Measurements from ENCODE around the gene C18orf63.

- TF ChIP-seq CTCF (IDR thresholded peaks at IDR 0.05; ENCODE audit: low read depth, low read length, poor library complexity, severe bottlenecking), result no peak
- no peak for TF ChIP-seq EZH2phosphoT487 (IDR thresholded peaks at IDR 0.05; ENCODE audit: borderline replicate concordance, low read length)
Observed at GRCh38 chr18:74290021-74290420, 25.6 kb upstream of the C18orf63 start.

Measured in DOHH2 (cell line).